Measurements from ENCODE around the gene LYPLAL1. TPM values are rescaled to one million over a fixed set of nuclear protein-coding genes. Genes with fewer than 3 reads are reported as not detected.
A peak's percentile ranks its signal among the peaks of the same experiment; 100 is the strongest.

LYPLAL1 gene
- total and polyA plus RNA-seq, 9 of the 15 experiments (the other 6 are each of a cell fraction or from before 2014, with no cell fraction given): 14.9 to 179 (median 46.3) TPM

GRCh38 chr1:219153723-219154122 is 20.0 kb upstream of the LYPLAL1 start (continued):
- TF ChIP-seq MGA (IDR thresholded peaks at IDR 0.05) (peak; percentile 72), SAFB (IDR thresholded peaks at IDR 0.05; ENCODE audit: borderline replicate concordance, low read depth, low read length) (no peak), ZNF408 (CRISPR knock-in tag; IDR thresholded peaks at IDR 0.05; ENCODE audit: low read depth) (no peak), C11orf30 (IDR thresholded peaks at IDR 0.05; ENCODE audit: low read depth) (peak; percentile 58; the same call in 1 of the 2 replicates)
